Spleen (tissue), 11 donors: ENCODE results near the gene ZNF567. TPM values are rescaled to one million over a fixed set of nuclear protein-coding genes. Genes with fewer than 3 reads are reported as not detected.
A peak's percentile ranks its signal among the peaks of the same experiment; 100 is the strongest.

ENCODE experiments used
- DNase-seq: peaks from one replicate; pipeline ENCODE4 v3.0.0-alpha.2; 2020
- H3K27ac ChIP-seq, 8 donors: fragments of 200-600 bp; sonication (generic) in 7 of 8; 1 replicate in 4 of 8; 2 replicates in 4 of 8; pipeline versions ENCODE4 v1.5.0 to v1.8.0; 2016 to 2021; ENCODE audit warnings: inconsistent platforms in 4 of 8, mild to moderate bottlenecking in 4 of 8, moderate library complexity in 1 of 8
- H3K27me3 ChIP-seq, 7 donors: fragments of 200-600 bp; sonication (generic) in 6 of 7; replicated peaks in 1 of 7; 1 replicate in 4 of 7; 2 replicates in 3 of 7; pipeline versions ENCODE4 v1.5.0 to v1.8.0; 2016 to 2021; ENCODE audit warnings: inconsistent platforms in 3 of 7, mild to moderate bottlenecking in 1 of 7
- H3K36me3 ChIP-seq, 6 donors: fragments of 200-600 bp; sonication (generic) in 5 of 6; 1 replicate in 4 of 6; 2 replicates in 2 of 6; pipeline versions ENCODE4 v1.5.0 to v1.8.0; 2016 to 2021; ENCODE audit warnings: inconsistent platforms in 2 of 6
- H3K4me1 ChIP-seq, 6 donors: fragments of 200-600 bp; sonication (generic) in 5 of 6; 1 replicate in 3 of 6; 2 replicates in 3 of 6; pipeline versions ENCODE4 v1.5.0 to v1.8.0; 2016 to 2021; ENCODE audit warnings: inconsistent platforms in 3 of 6
- H3K4me3 ChIP-seq, 8 donors: fragments of 200-600 bp; sonication (generic) in 7 of 8; 1 replicate in 4 of 8; 2 replicates in 4 of 8; pipeline versions ENCODE4 v1.5.0 to v1.8.0; 2016 to 2021; ENCODE audit warnings: inconsistent platforms in 4 of 8, mild to moderate bottlenecking in 4 of 8, moderate library complexity in 2 of 8
- H3K9me3 ChIP-seq, 8 donors: fragments of 200-600 bp; sonication (generic) in 7 of 8; 1 replicate in 4 of 8; 2 replicates in 4 of 8; pipeline versions ENCODE4 v1.5.0 to v1.8.0; 2016 to 2021; ENCODE audit warnings: inconsistent platforms in 4 of 8
- CTCF ChIP-seq, 11 experiments: fragments of 200-600 bp in 7 of 11; fragments of 450-650 bp in 4 of 11; sonication (generic) in 4 of 11; IDR thresholded peaks in 8 of 11; conservative IDR thresholded peaks in 3 of 11; 1 replicate in 7 of 11; 2 replicates in 4 of 11; pipeline versions ENCODE4 v1.4.0 to v1.8.0; 2016 to 2021; ENCODE audit warnings: antibody characterized with exemption in 11 of 11, inconsistent platforms in 4 of 11, mild to moderate bottlenecking in 1 of 11
- POLR2A ChIP-seq, 3 donors: fragments of 450-650 bp; IDR thresholded peaks; one replicate each; pipeline ENCODE4 v1.5.1; 2017; ENCODE audit warnings: antibody characterized with exemption in 3 of 3, mild to moderate bottlenecking in 1 of 3
- POLR2AphosphoS5 ChIP-seq, 3 donors: sonication (generic); formaldehyde crosslinking; IDR thresholded peaks; one replicate each; pipeline ENCODE4 v1.5.1; 2017; ENCODE audit warnings: antibody characterized with exemption in 3 of 3
- WGBS, 5 donors: extraction: QIAGEN DNeasy Blood & Tissue Kit in 3 of 5; methylation state at CpG; one replicate each; pipeline versions ENCODE4 v1.1.5 to v1.1.7; 2013 to 2018; 5-methylcytosine and 5-hydroxymethylcytosine counted together
- intact Hi-C: fragments of 100-400 bp; cut with DNase I; formaldehyde crosslinking; loops from one replicate; pipeline ENCODE4 v1.15.0; 2023; ENCODE audit warnings: low total_unique reads
- polyA plus RNA-seq, 3 donors: library from polyadenylated mRNA; stranded (reverse); fragments of 200-250 nt; gene quantifications; one replicate each; pipeline ENCODE4 v1.2.1, GENCODE V29; 2013
- total RNA-seq, 7 donors: library from RNA; depleted of rRNA in 3 of 7; stranded (reverse); fragments of >200 nt in 3 of 7; fragmentation: NEBNext Ultra II Directional in 4 of 7; extraction: Animal tissue kit (Norgen Biotek cat#: 25700) in 4 of 7; gene quantifications; one replicate each; pipeline versions ENCODE4 v1.1.0 to v1.2.1, GENCODE V29; 2016 to 2021
- donor health status: healthy with polysubstance abuse.
- donor health status: DM: no; HTN: no; CAD: no; lungs with moderate emphysema.
- donor health status: DM: no; HTN: no; CAD: no.
- donor health status: Bipolar disorder and iron deficiency.
- donor health status: healthy.
- donor health status: DM: no; HTN: no; CAD: no.
- donor health status: DM: yes; HTN: yes; CAD: no.

Gene ZNF567
- total and polyA plus RNA-seq, 10 donors: 2.2 to 24.1 (median 9.3) TPM

- no peaks in the 10 kb centered on the region for H3K27me3 ChIP-seq
- intact Hi-C loops: no loop called here
- peaks cover 0 to 87% (median 26%) of the 10 kb centered on the region in 6 donors for H3K36me3 ChIP-seq
- peaks cover 0 to 3% (median 0%) of the 10 kb centered on the region in 6 donors for H3K4me1 ChIP-seq
- DNase-seq: no peak
- 90 to 98% (median 95%) methylated on average over 2 of the region's 2 CpGs for WGBS, 5 donors
- no peak overlapping the region for H3K27ac ChIP-seq
- H3K4me3 ChIP-seq: no peak overlapping the region
- no peak for TF ChIP-seq POLR2A (IDR thresholded peaks at IDR 0.05)
- no peak for TF ChIP-seq CTCF (IDR thresholded peaks at IDR 0.05 in 8 of 11, conservative IDR thresholded peaks at IDR 0.05 in 3 of 11)
- no peak for TF ChIP-seq POLR2AphosphoS5 (IDR thresholded peaks at IDR 0.05)
- H3K9me3 ChIP-seq: peaks cover 13 to 100% (median 99%) of the 10 kb centered on the region in 8 donors
These were observed 13.2 kb upstream of the ZNF567 start for GRCh38 chr19:36674201-36674600.

- TF ChIP-seq CTCF (IDR thresholded peaks at IDR 0.05 in 8 of 11, conservative IDR thresholded peaks at IDR 0.05 in 3 of 11) (no peak), POLR2A (IDR thresholded peaks at IDR 0.05) (no peak), POLR2AphosphoS5 (IDR thresholded peaks at IDR 0.05) (no peak)
- no peaks in the 10 kb centered on the region for H3K4me1 ChIP-seq
- H3K4me3 ChIP-seq: no peak overlapping the region
- no peak overlapping the region for H3K27ac ChIP-seq
- no peak for DNase-seq
- intact Hi-C loops: no loop called here
- no peaks in the 10 kb centered on the region for H3K27me3 ChIP-seq
- peaks cover 0 to 75% (median 29%) of the 10 kb centered on the region in 6 donors for H3K36me3 ChIP-seq
- peaks cover 8 to 100% (median 87%) of the 10 kb centered on the region in 8 donors for H3K9me3 ChIP-seq
These were observed 8.0 kb upstream of the ZNF567 start for GRCh38 chr19:36679455-36679854.

- TF ChIP-seq POLR2A (IDR thresholded peaks at IDR 0.05) (no peak), POLR2AphosphoS5 (IDR thresholded peaks at IDR 0.05) (no peak), CTCF (IDR thresholded peaks at IDR 0.05 in 8 of 11, conservative IDR thresholded peaks at IDR 0.05 in 3 of 11) (no peak)
- 80 to 90% (median 85%) methylated on average over 2 of the region's 2 CpGs for WGBS, 5 donors
- Histone ChIP-seq H3K36me3 (peaks cover 0 to 53% (median 19%) of the 10 kb centered on the region in 6 donors), H3K4me3 (peak overlapping the region in 1 of 8 donors; percentile 93), H3K9me3 (peaks cover 0 to 56% (median 33%) of the 10 kb centered on the region in 8 donors), H3K27me3 (no peaks in the 10 kb centered on the region), H3K27ac (no peak overlapping the region), H3K4me1 (peaks cover 9 to 31% (median 24%) of the 10 kb centered on the region in 6 donors)
- intact Hi-C loops: loop anchor here (10.0 kb wide), 1 partner anchor 229 kb away; the partner anchor contains the start of genes ZNF568 and ZNF829
- DNase-seq: no peak
These were observed 1.6 kb upstream of the ZNF567 start for GRCh38 chr19:36685835-36686234.

GRCh38 chr19:36686365-36687213 lies 823 bp upstream of the ZNF567 start:
- Histone ChIP-seq H3K4me3 (peak overlapping the region; percentile 66 to 95 (median 76)), H3K4me1 (peaks cover 9 to 31% (median 24%) of the 10 kb centered on the region in 6 donors), H3K27me3 (no peaks in the 10 kb centered on the region), H3K9me3 (peaks cover 0 to 56% (median 33%) of the 10 kb centered on the region in 8 donors), H3K36me3 (peaks cover 6 to 53% (median 23%) of the 10 kb centered on the region in 6 donors), H3K27ac (peak overlapping the region; percentile 10 to 87 (median 74))
- intact Hi-C loops: loop anchor here (10.0 kb wide), 1 partner anchor 228 kb away; the partner anchor contains the start of genes ZNF568 and ZNF829
- no peak for DNase-seq
- WGBS, 5 donors: 15 to 22% (median 19%) methylated on average over 17 to 20 of the region's 20 CpGs
- TF ChIP-seq POLR2AphosphoS5 (IDR thresholded peaks at IDR 0.05) (no peak), POLR2A (IDR thresholded peaks at IDR 0.05) (no peak), CTCF (IDR thresholded peaks at IDR 0.05 in 8 of 11, conservative IDR thresholded peaks at IDR 0.05 in 3 of 11) (no peak)
